NCI-H1105 (cell line): ENCODE measurements around the gene TLE7.

Source experiments
- DNase-seq: peaks from one replicate; lab custom pipeline; 2025; lab: John Stamatoyannopoulos, UW

The TLE7 gene

GRCh38 chr16:71442051-71442440 is at the start of gene TLE7:
TLE7 (minus strand) TSS chr16:71442054; CDS start chr16:71433324, 8,730 bp downstream.
- DNase-seq, result no peak

- no peak for DNase-seq
Observed at GRCh38 chr16:71491054-71491453, 49.2 kb upstream of the TLE7 start.

GRCh38 chr16:71490361-71490760 is 48.5 kb upstream of the TLE7 start:
- DNase-seq, result no peak

GRCh38 chr16:71489122-71489521 is 47.3 kb upstream of the TLE7 start, which contains the start of gene ZNF19:
ZNF19 (minus strand) TSS chr16:71489324; CDS start chr16:71482114, 7,210 bp downstream.
- DNase-seq, result no peak

- DNase-seq, result peak; percentile 69
Observed at GRCh38 chr16:71484006-71484893, 42.4 kb upstream of the TLE7 start.

GRCh38 chr16:71482569-71482968 is 40.7 kb upstream of the TLE7 start:
- no peak for DNase-seq

GRCh38 chr16:71480956-71481355 is 39.1 kb upstream of the TLE7 start:
- DNase-seq, result no peak

GRCh38 chr16:71479420-71479819 is 37.6 kb upstream of the TLE7 start:
- no peak for DNase-seq

GRCh38 chr16:71476457-71477124 is 34.7 kb upstream of the TLE7 start:
- DNase-seq, result no peak

- DNase-seq, result no peak
Observed at GRCh38 chr16:71474864-71475263, 33.0 kb upstream of the TLE7 start.

- DNase-seq, result no peak
Observed at GRCh38 chr16:71473891-71474290, 32.0 kb upstream of the TLE7 start.

- DNase-seq, result no peak
Observed at GRCh38 chr16:71472931-71473330, 31.1 kb upstream of the TLE7 start.

GRCh38 chr16:71472051-71472450 is 30.2 kb upstream of the TLE7 start:
- DNase-seq, result no peak

GRCh38 chr16:71467810-71468209 is 26.0 kb upstream of the TLE7 start:
- DNase-seq, result no peak

GRCh38 chr16:71464231-71464630 is 22.4 kb upstream of the TLE7 start:
- DNase-seq, result no peak

- DNase-seq, result peak; percentile 41
Observed at GRCh38 chr16:71461686-71462648, 20.1 kb upstream of the TLE7 start, which contains the start of gene ZNF23. ZNF23 (minus strand) TSS chr16:71462247; CDS start chr16:71456796, 5,451 bp downstream.

- no peak for DNase-seq
Observed at GRCh38 chr16:71460941-71461340, 19.1 kb upstream of the TLE7 start.

GRCh38 chr16:71460236-71460635 is 18.4 kb upstream of the TLE7 start:
- no peak for DNase-seq

GRCh38 chr16:71459510-71459909 is 17.7 kb upstream of the TLE7 start:
- no peak for DNase-seq

GRCh38 chr16:71456801-71457200 is 14.9 kb upstream of the TLE7 start:
- DNase-seq, result no peak

- DNase-seq, result no peak
Observed at GRCh38 chr16:71453036-71453435, 11.2 kb upstream of the TLE7 start.

- DNase-seq, result no peak
Observed at GRCh38 chr16:71449020-71449419, 7.2 kb upstream of the TLE7 start.
